ENCODE results near the gene TMED9. TPM values are rescaled to one million over a fixed set of nuclear protein-coding genes. Genes with fewer than 3 reads are reported as not detected.

The TMED9 gene
- total RNA-seq, 1 donor from 2014 or later, result 102 TPM

Other genes with a start within 250 kb of the TMED9 start
- 252 and 266 TPM in 2 replicates for gene LMAN2, start 240.5 kb upstream of the TMED9 start, total RNA-seq
- 17.1 and 19.6 TPM in 2 replicates for gene RGS14, start 234.3 kb upstream of the TMED9 start, total RNA-seq
- gene SLC34A1, start 207.8 kb upstream of the TMED9 start, total RNA-seq, result not detected in 2 replicates
- not detected in 2 replicates for gene PFN3, start 191.5 kb upstream of the TMED9 start, total RNA-seq
- gene F12, start 182.6 kb upstream of the TMED9 start, total RNA-seq, result 9.2 and 12.9 TPM in 2 replicates
- gene GRK6, start 165.5 kb upstream of the TMED9 start, total RNA-seq, result 66.5 and 95.8 TPM in 2 replicates
- gene PRR7, start 145.4 kb upstream of the TMED9 start, total RNA-seq, result 28.4 and 30.9 TPM in 2 replicates
- gene DBN1, start 118.6 kb upstream of the TMED9 start, total RNA-seq, result 430 and 471 TPM in 2 replicates
- 286 and 420 TPM in 2 replicates for gene PDLIM7, start 94.6 kb upstream of the TMED9 start, total RNA-seq
- gene DOK3, start 82.4 kb upstream of the TMED9 start, total RNA-seq, result 0.36 and 1.5 TPM in 2 replicates
- 162 and 174 TPM in 2 replicates for gene DDX41, start 75.2 kb upstream of the TMED9 start, total RNA-seq
- 22.4 and 36.4 TPM in 2 replicates for gene FAM193B, start 37.6 kb upstream of the TMED9 start, total RNA-seq
- 31.5 and 36.8 TPM in 2 replicates for gene B4GALT7, start 7.9 kb downstream of the TMED9 start, total RNA-seq
- gene FAM153A, start 190.7 kb downstream of the TMED9 start, total RNA-seq, result 0.12 TPM in 1 of 2 replicates, not detected in the other

All from epithelial cell of proximal tubule (primary cell).